Esophagus squamous epithelium (tissue), 4 donors: Measurements from ENCODE around the gene SPTBN4.
"Not testable (repeated sequence)": the region's sequence is repeated elsewhere in the genome, so short reads cannot be mapped to it uniquely, and the experiment has no call there.

ENCODE experiments used
- CTCF ChIP-seq, 6 experiments: fragments of 450-650 bp in 4 of 6; fragments of 200-600 bp in 2 of 6; sonication (generic) in 2 of 6; IDR thresholded peaks; one replicate each; pipeline ENCODE4 v1.5.1; 2016 to 2019; ENCODE audit warnings: antibody characterized with exemption in 6 of 6, mild to moderate bottlenecking in 4 of 6, moderate library complexity in 4 of 6
- POLR2A ChIP-seq, 4 donors: fragments of 450-650 bp; IDR thresholded peaks; one replicate each; pipeline ENCODE4 v1.6.1; 2017; ENCODE audit warnings: antibody characterized with exemption in 4 of 4, mild to moderate bottlenecking in 4 of 4, moderate library complexity in 3 of 4

DNA sequence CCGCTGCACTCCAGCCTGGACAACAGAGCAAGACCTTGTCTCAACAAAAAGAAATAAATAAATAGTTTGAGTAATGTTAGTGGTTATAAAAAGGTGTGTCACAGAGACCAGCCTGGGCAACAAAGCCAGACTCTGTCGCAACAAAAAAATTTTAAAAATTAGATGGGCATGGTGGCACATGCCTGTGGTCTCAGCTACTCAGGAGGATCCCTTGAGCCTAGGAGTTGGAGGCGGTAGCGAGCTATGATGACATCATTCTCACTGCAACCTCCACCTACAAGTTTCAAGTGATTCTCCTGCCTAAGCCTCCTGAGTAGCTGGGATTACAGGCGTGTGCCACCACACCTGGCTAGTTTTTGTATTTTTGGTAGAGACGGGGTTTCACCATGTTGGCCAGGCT, 12.9 kb upstream of the SPTBN4 start:
- not testable (repeated sequence) for TF ChIP-seq POLR2A, CTCF (IDR thresholded peaks at IDR 0.05)
